GM19035 (cell line): ENCODE data around the gene TXNRD2.
A peak's percentile ranks its signal among the peaks of the same experiment; 100 is the strongest.

Source experiments
- ATAC-seq: cut with Tn5 transposase; IDR thresholded peaks from one replicate; pipeline ENCODE4 v1.9.1; 2021; ENCODE audit not compliant: unreplicated experiment

TXNRD2 gene

DNA sequence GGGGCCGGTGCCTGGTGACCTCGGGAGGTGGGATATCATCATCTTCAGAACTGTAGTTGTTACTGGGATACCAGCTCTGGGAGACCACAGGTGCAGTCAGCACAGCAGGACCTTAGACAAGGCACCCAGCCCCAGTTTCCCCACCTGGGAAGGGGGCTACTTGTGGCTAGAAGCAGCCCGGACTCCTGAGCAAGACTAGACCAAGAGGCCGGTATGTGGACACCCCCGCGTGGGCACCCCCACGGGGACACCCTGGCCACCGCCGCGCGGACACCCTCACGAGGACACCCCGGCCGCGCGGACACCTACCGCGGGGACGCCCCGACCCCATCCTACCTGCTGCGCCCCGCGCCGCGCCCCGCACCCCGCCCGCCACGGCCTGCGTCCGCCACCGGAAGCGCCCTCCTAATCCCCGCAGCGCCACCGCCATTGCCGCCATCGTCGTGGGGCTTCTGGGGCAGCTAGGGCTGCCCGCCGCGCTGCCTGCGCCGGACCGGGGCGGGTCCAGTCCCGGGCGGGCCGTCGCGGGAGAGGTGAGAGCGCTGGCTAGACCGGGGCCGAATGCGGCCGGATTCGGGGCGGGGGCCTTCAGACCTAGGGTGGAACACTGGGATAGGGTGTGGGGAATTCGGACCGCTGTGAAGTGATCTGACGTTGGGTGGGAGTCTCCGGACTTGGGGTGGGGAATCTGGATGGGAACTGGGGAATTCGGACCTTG is at the start of gene TXNRD2, which contains the start of gene COMT:
Gene TXNRD2 (minus strand): TSS at position 454 of the 718 bp plus-strand sequence. CDS start 15 bp downstream, at position 439.
Gene COMT (plus strand): TSS at position 408 of the 718 bp plus-strand sequence. CDS start 20,755 bp downstream, outside the sequence.
- ATAC-seq: no peak

DNA sequence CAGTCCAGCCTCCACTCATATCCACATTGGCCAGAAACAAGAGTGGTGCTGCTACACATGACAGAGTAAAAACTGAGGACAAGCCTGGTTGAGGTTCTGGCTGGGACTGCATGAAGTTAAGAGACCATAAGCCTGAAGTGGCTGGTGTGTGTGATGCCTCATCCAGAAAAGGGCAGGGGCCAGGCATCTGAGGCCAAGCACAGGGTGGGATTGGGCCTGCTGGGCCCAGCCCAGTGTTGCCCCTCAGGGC is 49.7 kb upstream of the TXNRD2 start:
- ATAC-seq: no peak

DNA sequence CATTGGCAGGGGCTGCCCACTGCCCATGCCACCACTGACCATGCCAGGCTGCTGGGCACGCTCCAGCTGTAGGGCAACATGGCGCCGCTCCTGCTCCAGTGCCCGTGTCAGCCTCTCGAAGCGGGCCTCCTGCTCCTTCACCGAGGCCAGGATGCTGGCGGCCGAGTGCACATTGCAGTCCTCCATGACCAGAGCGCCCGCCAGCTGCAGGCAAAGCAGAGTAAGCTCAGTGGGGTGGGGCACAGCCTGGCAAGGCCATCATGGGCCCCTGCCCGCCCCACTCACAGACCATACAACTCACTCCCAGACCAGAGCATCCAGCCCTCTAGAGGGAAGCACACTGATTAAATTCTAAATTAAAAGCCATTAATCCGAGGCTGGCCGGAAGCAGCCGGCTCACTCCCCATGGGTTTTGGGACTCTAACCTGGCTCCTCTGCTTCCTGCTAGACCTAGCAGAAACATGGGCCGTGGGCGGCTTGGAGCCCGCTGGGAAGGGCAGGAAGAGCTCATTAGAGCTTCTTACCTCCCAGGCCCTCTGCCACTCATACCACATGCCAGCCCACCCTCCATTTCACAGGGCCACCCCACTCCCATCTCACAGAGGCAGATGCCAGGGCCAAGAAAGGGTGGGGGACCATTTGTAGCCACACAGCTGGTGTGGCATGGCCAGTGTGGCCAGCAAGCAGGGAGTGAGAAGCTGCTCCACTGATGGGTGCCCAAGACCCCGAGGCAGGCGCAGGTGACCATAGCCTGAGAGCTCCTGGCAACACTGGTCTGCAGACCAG is 49.2 kb upstream of the TXNRD2 start:
- ATAC-seq: no peak

DNA sequence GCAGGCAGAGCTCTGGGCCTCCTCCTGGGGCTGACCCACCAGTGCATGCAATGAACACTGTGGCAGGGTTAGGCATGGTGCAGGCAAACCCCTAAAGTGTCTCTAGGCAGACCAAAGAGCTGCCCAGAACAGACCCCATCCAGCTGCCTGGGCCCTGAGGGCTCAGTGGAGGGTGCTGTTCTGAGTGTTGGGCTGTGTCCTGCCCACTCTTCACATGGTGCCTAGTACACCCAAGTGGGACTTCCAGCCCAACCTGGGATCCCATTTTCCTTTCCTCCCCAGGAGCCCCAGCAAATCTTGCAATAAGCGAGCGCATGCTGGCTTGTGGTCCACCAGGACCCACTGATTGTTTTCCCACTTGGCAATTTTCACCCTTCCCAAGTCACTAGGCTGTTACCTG is 48.6 kb upstream of the TXNRD2 start:
- no peak for ATAC-seq

DNA sequence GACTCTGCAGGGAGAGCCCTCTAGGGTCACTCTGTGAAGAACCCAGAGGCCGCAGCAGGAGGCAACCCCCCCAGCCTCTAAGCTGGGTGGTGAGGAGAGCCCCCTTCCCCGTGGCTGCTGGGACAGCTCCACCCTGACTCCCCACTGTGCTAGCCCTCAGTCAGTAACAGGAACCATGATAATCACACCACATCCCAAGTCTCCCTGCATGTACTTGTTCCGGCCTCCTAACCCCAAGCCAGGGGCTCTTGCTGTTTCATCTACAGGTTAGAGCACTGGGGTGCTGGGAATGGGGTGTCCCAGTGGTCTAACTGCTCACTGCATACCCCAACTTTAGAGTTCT is 48.1 kb upstream of the TXNRD2 start:
- ATAC-seq: no peak

DNA sequence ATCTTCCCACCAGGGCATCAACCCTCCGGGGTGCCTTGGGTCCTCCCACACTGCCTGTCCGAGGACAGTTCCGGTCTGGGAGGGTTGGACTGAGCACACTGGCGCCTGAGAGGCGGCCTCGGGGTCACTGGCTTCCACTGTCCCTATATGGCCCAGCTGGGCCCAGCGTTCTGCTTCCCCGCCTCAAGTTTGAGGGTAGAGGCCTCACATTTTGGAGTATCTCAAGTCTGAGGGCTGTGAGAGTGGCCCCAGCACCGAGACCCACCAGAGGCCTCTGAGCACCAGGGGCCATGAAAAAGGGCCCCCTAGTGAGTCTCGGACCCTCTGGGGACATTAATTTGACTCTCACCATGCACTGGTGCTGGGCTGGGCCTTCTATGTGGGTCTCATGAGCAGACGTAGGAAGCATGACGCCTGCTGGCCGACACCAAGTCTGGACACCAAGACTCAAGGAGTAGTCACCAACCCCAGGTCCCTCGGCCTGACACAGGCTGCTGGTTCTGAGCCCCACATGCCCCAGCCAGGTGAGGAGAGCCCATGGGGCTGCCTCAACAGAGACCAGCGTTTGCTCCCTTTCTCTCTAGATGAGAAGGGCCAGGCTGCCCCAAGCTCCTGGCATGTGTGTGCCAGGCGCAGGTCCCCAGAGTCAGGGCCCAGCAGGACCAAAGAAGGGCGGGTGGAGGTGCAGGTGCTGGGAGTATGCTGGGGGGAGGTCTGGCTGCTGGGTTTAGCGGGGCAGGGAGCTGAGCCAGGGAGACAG is 47.5 kb upstream of the TXNRD2 start:
- ATAC-seq: no peak

DNA sequence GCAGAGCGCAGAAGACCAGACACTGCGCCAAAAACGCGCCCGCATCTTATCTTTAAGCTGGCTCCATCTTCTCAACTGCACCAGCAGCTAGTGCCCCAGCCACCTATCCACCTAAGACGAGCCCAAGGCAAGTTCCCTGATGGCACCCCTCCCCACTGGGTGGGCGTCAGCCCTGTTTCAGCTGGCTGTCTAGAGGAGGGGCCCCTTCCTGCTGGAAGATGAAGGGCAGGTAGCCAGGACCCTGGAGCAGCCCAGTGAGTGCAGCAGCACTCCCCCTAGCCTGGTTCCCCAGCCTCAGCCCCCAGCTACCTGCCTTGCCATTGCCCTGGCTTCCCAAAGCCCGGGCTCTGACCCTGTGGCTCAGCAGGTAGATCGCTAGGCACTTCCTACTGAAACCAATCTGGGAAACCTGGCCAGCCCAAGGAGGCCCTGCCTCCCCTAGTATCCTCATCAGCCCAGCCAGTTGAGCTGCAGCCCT is 46.8 kb upstream of the TXNRD2 start:
- ATAC-seq: no peak

DNA sequence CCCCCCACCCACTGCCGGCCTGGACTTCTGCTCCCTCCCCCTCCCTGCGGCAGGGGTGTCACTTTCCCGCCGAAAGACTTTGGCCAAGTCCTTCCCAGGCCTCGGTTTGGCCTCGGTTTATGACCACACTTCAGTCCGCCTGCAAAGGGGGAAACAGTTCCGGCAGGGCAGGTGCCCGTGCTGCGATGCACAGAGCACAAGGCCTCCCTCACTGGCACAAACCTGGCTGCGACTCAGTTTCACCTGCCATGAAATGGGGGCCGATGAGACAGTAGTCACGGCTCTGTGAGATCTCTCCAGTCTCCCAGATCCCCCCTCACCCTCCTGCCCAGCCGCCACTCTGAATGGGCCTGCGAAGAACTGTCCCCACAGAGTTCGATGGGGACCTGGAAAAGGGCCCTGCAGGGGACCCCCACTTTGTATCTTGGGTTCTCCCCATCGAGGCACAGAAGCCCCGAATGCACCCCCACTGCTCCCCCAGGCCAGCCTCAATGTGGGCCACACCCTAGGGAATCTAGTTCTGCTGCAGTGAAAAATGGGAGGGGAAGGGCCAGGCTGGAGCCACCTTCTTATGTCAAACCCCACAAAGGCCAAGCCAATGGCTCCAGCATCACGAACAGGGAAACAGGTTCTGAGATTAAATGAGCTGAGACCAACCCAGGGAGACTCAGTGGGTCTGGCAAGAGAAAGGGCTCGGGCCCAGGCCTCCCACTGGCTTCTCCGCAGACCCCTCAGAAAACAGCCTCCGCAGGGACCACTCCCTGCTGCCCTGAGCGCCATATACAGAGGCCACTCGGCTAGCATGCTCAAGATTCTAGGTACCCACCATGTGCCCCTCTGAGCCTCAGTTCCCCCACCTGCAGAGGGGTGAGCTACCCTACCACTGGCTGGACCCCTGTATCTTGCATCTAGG is 46.0 kb upstream of the TXNRD2 start:
- no peak for ATAC-seq

DNA sequence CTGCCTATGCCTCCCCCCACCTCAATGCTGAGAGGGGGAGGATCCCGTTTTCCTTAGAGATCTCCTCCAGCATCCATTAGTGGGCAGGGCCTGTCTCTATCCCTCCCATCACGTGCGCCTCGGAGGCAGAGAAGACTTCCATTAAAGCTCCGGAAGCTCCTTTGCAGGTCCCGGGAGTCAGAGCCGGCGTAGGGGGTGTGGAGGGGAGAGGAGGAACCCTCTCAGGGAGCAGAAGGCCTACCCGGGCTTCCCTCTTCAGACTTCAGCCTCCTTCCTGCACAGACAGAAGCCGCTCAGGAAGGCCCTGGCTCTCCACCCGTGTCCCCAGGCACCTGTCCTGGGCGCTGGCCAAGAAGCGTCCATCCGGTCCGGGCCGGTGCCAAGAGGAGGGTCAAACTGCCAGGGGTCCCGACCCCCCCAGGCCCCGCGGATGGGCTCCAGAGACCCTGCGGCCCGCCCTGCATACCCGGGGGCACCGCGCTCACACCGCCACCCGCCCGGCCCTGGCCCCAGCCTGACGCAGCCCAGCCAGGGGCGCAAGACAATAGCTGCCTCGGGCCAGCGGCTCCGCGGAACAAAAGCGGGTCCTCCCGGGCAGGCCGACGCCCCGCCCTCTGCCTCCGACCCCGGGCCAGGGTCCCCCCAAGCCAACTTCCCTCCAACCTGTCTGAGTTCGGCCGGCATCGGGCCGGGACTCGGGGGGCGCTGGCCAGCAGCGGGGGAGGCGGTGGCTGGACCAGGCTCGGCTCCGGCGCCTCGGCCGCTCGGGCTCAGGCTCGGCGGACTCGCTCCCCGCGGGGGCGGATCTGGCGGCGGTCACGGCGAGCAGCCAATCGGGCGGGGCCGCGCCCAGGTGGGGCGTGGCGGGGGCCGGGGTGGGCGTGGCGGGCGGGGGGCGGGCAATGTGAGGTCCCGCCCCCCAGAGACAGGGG is 45.1 kb upstream of the TXNRD2 start:
- peak; percentile 61 for ATAC-seq

DNA sequence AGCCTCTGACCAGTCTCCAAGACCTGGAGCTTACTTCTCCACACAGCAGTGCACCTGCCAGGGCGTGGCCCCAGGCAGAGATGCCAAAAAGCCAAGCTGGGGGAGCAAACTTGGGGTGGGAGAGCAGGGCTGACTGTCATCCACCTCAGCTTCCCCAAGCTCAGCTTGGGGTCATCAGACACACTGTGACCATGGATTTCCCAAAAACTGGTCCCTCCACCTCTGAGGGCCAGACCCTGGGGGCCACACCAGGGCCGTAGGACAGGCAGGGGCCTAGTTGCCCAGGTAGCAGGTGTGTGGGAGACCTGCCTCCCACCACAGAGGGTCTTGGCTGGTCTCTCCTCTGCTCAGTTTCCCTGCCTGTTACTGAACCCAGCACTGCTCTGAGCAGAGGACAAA is 44.4 kb upstream of the TXNRD2 start:
- ATAC-seq: no peak

DNA sequence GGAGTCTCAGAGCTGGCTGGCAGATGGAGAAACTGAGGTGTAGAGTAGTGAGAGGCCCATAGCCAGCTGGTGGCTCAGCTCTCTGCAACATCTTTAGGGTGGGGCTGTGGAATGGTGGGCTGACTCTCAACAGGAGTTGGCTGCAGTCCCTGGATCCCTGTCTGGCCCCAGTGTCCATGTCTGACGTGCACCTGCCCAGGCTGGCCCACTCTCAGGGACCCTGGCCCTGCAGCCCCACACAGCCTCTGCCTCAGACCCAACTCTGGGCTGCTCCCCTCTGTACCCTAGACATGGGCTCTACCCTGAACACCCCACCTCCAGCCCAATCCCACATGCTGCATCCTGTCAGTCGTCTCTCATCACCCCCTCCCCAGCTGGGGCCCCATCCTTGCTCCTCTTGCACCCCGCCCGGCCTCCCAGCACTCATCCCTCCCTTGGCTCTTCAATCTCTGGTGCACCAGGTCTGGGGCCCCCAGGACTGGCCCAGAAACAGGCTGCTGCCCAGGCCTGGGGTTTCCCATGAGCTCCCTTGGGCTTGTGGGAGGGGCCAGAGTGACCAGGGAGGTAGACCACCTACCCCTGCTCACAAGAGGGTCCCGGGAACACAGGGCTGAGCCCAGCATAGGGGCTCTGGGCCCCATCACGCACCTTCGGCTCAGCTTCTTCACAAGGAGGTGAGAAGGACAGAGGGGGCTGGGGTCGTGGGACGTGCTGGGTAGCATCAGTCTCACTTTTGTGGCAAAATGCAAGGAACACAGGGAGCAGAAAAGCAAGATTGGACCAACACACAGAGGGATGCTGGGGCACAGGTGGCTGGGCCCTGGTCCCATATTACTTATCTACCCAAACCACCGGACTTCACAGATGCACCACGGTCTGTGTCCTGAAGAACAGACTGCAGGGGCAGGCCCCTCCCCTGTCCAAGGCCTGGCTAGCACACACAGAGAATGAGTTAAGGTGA is 43.5 kb upstream of the TXNRD2 start:
- no peak for ATAC-seq

DNA sequence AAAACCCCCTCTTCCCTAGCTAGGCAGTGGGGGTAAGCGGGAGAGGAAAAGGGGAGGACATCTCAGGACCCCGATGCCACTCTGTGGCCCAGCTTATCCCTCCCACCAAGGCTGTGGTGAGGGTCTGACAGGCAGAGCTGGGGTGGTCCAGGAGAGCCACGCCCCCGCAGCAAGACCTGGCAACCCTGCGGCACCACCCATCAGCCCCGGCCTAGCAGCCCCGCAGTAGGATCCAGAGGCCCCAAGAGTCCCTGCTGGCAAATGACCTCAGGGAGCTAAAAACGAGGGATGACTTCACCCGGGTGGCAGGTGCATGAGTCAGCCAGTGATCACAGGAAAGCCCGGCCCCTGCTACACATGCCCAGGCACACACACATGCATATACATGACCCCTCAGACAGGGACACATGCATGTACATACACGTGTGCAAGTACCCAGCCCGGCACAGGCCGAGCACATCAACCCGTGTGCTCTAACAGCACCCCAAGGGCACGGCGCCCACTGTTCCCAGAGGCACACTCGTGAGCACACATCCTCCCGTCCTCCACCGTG is 42.7 kb upstream of the TXNRD2 start:
- ATAC-seq: no peak

DNA sequence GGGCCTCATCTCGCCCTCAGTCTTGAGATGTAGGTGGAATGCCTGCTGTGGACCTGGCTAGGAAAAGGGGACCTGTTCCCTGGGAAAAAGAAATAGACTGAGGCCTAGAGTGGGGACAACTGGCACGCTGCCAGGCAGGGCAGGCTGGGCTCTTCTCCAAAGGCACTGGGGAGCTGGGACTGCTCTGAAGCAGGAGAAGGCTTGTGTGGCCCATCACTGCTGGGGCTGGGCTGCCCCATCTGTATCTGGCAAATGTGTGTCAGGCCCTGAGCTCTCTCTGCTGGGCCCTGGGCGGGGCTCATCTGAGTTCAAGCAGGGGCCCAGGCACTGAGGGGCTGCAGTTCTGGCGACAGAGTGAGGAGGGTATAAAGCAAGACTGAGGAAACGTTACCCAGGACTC is 42.1 kb upstream of the TXNRD2 start:
- no peak for ATAC-seq

DNA sequence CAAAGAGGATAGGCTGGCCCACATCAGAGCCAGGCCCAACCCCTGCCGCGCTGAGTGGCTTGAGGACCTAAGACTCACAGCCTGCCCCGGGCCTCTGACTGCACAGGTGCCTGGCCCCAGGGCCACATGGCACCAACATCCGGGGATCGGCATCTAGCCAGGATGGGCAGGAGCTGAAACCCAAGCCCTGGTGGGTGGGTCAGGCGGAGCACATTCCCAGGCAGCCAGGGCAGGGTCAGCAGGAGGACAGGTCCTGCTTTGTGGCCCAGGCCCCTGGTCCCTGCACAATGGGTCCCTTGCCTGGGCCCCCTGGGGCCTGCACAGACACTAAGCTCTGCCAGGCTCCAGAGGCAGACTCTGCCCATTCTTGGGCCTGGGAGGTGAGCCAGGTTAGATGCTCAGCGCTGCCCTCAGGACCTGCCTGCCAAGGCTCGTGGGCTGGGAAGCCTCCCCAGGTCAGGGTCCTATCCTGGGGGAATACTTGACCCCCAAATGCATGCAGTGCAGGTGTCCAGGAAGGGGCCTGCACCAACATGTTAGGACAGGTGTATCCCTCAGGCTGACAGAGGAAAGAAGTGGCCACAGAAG is 41.5 kb upstream of the TXNRD2 start:
- no peak for ATAC-seq

DNA sequence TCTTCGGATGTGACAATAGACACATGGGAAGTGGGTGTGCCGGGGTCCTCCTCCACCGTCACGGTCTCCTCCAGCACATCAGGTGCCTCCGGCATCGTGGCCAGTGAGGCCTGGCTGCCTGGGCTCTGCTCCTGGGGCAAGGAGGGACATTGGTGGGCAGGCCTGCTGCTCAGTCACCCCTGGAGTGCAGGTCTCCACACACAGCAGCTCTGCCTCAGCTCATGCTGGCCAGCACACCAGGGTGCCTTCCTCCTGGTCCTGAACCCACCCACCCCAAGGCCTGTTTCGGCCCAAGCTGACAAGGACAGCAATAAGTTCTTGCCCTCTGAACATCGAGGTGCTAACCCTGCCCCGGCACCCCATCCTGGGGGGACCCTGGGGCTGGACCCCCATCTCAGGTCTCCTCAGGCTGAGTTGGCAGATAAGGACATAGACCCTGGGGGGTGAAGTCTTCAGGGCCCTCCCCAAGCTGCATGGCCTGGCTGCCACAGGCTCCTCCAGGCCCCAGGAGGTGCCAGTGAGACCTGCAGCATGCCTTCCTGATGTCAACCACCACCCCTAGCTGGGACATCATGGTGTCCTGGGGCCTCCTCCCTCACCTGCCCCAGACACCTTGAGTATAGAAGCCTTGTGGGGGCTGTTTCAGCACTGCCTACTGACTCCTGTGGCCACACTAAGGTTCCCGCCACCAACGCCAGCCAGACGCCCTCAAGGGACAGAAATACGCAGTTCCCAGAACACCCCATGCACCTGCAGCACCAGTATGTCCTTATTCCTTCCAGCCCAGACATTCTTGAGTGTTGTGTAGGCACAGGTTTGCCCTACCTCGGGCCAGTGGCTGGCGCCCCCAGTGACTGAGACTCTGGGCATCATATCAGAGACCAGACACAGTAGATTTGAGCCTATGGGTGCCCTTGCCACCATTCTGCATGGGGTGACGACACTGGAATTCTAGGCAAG is 40.6 kb upstream of the TXNRD2 start:
- no peak for ATAC-seq

DNA sequence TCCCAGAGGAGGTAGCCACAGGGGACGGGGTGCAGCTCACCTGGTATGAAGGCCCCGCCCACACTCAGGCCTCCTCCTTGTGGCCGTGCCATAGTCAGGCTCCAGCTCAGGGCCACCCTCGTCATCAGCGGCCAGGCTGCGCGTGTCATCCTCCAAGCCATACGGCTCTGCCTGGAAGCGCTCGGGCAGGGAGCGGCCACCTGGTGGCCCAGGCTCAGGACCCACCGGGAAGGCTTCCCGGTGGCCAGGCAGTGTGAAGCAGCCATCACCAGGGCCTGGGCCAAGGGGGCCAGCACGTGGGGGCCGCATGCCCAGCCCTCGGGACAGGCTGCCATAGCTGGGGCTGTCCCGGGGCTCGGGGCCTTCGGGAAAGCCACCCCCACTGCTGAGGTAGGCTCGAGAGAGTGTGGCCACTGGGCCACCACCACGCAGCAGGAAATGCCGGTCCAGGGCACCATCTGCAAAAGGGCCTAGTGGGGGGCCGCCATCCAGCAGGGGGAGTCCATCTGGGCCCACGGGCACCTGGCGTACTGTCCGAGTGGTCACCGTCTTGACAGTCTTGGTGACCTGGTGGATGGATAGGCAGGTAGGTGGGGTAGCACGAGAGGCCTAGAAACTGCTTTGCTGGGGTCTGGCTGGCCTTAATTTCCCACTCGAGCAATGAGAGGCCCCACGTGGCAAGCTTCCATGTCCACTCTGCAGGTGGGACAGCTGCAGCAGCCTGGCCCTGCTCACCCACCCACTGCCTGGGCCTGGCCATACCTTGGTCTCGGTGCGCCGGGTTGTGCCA is 39.7 kb upstream of the TXNRD2 start:
- no peak for ATAC-seq
